GM19328 (cell line): Measurements from ENCODE around the gene CDRT15.
"Not testable (repeated sequence)": the region's sequence is repeated elsewhere in the genome, so short reads cannot be mapped to it uniquely, and the experiment has no call there.

Experiments used
- ATAC-seq: cut with Tn5 transposase; IDR thresholded peaks from one replicate; pipeline ENCODE4 v1.9.1; 2021; ENCODE audit warnings: mild to moderate bottlenecking, moderate library complexity; ENCODE audit not compliant: unreplicated experiment

CDRT15 gene

GRCh38 chr17:14236762-14237161, at the start of gene CDRT15:
CDRT15 (minus strand) TSS chr17:14236862; CDS start chr17:14236833, 29 bp downstream.
- ATAC-seq, result not testable (repeated sequence)

DNA sequence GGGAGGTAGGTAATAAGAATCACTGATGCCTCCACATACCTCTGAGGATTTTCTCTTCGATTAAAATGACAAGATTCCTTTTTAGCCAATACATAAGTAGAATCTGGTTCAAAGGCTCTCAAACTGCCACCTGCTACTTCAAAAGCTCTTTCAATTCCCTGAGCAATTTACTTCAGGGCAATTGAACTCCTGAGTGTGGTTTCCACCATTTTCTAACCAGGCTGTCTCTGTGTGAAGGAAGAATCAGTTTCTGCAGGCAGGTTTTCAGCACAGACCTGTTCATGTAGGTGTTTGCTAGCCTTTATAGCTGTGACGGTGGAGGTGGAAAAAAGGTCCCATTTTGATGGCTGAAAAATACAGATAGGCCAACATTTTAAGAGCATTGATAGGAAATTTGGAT, 46.1 kb upstream of the CDRT15 start:
- ATAC-seq, result no peak

GRCh38 chr17:14281530-14281929, 44.9 kb upstream of the CDRT15 start:
- no peak for ATAC-seq

GRCh38 chr17:14276535-14277250, 40.0 kb upstream of the CDRT15 start:
- ATAC-seq, result no peak

GRCh38 chr17:14270508-14270907, 33.8 kb upstream of the CDRT15 start:
- ATAC-seq, result no peak

DNA sequence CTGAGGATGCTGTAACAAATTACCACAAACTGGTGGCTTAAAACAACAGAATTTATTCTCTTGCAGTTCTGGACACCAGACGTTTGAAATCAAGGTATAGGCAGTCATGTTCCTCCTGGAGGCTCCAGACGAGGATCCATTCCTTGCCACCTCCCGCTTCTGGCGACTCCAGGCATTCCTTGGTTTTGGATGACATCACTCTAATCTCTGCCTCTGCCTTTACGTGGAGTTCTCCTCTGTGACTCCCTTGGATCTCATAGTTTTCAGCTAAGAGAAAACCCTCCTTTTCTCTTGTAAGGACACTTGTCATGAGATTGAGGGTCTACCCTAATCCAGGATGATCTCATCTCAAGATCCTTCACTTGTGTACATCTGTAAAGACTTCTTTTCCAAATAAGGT, 32.8 kb upstream of the CDRT15 start:
- no peak for ATAC-seq

DNA sequence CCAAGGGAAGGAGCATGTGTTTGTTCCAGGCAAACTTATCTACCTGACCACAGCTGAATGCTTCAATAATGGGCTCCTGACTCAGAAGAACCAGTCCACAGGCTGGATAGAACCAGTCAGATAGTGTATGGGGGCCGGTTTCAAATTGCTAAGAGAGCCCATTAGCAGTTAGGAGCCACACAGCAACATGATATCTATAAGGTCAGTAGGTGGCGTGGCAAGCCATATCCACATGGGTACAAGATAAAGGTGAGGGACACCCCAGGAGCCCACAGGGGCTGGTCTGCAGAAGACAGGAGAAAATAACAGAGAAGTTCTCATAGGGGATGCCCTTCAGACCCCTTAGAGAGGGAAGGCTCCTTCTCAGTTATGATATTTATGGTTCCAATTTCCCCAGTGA, 31.6 kb upstream of the CDRT15 start:
- no peak for ATAC-seq

DNA sequence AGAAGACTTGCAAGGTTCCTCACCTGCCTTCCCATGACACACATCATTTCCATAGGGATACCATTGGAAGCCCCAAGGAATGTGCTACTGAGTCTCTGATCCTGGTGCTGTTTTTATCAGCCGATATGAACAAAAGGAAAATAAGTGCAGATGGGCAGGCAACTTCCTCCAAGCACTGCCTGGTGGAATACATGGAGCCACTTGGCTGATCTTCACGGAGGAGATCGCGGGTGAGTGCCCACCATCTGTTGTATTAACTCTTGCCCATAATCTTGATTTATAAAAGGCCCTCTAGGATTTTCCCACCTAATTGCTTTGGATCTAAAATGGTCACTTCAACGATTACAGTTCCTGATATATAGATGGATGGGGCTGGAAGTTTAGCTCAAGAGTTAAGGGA, 24.7 kb upstream of the CDRT15 start:
- no peak for ATAC-seq

GRCh38 chr17:14245629-14246028, 9.0 kb upstream of the CDRT15 start:
- ATAC-seq, result no peak

GRCh38 chr17:14245002-14245401, 8.3 kb upstream of the CDRT15 start:
- no peak for ATAC-seq

DNA sequence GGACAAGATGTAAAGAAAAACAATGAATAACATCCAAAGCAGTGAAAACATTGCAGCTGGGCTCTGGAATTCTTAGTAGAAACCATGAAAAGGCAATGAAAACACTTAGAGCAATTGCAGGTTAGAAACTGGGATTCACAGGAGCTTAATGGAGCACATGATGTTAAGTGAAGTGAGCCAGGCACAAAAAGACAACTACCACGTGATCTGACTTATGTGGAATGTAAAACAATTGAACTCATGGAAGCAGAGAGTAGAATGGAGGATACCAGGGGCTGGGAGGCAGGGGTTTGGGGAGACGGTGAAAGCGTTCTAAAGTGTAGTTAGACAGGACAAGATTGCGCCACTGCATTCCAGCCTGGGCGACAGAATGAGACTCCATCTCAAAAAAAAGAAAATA, 2.6 kb upstream of the CDRT15 start:
- ATAC-seq, result not testable (repeated sequence)

GRCh38 chr17:14236032-14236431, 630 bp downstream of the CDRT15 start:
- not testable (repeated sequence) for ATAC-seq

DNA sequence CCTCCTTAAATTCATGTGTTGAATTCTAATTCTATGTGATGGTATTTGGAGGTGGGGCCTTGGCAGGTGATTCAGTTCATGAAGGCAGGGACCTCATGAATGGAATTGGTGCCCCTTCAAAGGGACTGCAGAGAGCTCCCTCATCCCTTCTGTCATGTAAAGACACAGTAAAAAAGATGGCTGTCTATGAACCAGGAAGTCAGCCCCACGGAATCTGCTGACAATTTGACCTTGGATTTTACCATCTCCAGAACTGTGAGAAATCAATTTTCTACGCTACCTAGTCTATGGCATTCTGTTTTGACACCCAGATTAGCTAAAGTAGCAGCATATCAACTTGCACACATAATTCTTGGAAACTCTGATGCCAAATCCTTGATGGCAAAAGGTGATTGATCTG, 1.6 kb downstream of the CDRT15 start:
- not testable (repeated sequence) for ATAC-seq

DNA sequence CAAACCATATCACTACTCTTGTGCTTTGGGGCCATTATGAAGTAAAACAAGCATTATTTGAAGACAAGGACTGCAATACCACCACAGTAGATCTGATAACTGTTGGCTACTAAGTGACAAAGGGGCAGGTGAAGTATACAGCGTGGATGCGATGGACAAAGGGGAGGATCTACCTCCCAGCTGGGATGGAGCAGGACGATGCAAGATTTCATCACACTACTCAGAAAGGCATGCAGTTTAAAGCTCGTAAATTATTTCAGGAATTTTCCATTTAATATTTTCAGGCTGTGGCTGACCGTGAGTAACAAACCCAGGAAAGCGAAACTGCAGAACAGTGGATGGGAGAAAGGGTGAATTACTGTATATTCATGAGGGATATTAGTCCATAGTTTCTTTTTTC, 5.5 kb downstream of the CDRT15 start:
- not testable (repeated sequence) for ATAC-seq

DNA sequence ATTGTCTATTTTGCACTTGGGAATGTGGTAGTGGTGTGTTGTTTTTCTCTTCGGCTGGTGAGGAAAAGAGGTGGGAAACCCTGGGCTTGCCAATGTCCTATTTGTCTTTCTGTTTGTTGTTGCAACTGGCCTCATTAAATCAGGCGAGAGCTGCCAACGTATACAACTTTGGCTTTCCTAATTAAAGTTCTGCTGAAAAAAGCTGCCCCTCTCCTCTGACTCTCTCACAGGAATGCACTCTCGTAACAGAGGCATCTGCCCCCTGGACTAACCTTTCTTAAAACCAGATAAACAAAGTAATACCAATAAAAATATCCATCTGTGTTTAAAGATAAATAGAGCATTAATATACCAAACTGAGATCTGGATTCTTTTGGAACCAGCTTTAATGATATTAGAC, 7.8 kb downstream of the CDRT15 start:
- ATAC-seq, result no peak

DNA sequence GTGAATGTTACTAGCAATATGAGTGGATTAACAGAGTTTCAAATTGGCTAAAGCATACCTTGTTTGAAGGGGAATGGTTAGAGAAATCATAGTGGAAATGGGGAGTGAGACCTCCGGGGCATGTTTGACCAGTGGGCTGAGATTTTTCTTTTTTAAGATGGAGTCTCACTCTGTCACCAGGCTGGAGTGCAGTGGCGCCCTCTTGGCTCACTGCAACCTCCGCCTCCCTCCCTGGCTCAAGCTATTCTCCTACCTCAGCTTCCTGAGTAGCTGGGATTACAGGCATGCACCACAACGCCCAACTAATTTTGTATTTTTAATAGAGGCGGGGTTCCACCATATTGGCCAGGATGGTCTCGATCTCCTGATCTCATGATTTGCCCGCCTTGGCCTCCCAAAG, 9.6 kb downstream of the CDRT15 start:
- no peak for ATAC-seq

DNA sequence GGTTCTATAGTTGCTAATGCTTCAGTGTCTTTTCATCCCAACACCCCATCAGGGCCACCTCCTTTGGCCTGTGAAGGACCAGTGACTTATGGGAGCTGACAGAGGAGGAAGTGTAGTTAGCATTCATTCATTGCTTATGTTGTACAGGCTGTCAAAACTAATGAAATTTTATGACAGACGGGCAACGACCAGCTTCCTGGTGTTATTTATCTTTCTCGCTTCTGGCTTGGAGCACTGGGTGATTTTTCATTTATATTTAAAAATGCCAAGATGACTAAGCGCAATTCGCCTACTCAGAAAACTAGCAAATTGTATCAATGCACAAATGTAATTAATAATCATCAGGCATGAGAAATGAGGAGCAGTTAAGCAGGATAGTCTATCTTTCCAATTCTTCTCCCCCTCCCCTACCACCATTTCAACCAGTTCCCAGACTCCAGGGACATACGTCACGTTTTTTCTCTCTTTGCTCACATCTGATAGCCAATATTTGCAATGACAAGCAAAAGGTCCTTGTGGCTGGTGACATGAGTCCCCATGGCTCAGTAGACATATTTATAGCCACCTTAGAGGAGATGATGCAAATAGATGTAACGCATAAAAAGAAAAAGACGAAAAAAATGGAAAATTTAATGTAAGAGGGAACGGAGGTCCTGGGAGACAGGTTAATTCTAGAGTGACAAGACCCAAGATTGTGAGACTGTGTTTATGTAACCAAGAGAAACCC, 11.2 kb downstream of the CDRT15 start:
- no peak for ATAC-seq

GRCh38 chr17:14222611-14223010, 14.1 kb downstream of the CDRT15 start:
- ATAC-seq, result no peak

DNA sequence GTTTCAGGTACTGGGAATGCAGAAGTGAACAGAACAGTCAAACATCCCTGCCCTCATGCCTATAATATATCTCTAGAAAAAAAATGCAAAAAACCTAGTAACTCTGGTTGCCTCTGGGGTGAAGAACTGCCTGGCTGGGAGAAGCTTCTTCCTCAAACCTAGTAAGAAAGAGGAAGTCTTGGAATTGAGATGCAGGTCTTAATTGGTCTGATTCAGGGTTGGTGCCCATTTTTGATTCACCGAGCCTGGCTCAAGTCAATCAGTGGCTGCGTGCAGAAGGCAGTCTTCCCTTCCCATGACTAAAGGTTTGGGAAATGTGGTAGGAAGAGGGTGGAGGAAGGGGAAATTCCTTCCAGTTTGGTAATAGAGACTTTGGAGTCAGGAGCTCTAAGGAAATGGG, 22.4 kb downstream of the CDRT15 start:
- no peak for ATAC-seq

- no peak for ATAC-seq
Measured at GRCh38 chr17:14212401-14212800, 24.3 kb downstream of the CDRT15 start.

DNA sequence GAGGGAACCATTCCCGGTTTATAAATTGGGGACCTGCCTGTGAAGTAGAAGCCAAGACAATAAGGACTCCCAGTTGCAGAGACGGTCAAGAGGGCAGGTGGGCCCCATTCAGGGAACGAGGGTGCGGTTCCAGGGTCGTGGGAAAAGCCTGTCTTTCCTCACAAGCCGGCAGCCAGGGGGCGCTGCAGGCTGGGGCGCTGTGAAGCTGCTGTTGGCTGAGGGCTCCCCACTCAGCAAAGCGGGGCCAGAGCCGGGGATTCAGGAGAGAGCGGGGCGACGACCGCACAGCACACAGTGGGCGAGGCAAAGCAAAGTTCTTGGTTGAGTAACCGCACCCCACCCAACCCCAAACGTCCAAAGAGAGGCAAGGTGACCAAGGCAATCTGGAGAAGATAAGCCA, 24.9 kb downstream of the CDRT15 start:
- ATAC-seq, result no peak

GRCh38 chr17:14211246-14211645, 25.4 kb downstream of the CDRT15 start:
- no peak for ATAC-seq
